ENCODE data around the gene GATM. TPM values are rescaled to one million over a fixed set of nuclear protein-coding genes. Genes with fewer than 3 reads are reported as not detected.

The GATM gene
- total and polyA plus RNA-seq, 2 of the 4 experiments (the other 2 are of a cell fraction) = 0.10 to 0.18 TPM

GRCh38 chr15:45378913-45379262 lies 544 bp upstream of the GATM start:
- intact Hi-C loops (cut with micrococcal nuclease) (loop anchor here (5.0 kb wide), 1 partner anchor 172 kb away; no protein-coding TSS in a partner anchor), dilution Hi-C loops (cut with HindIII; ENCODE audit: low sequenced_read_pairs, unreplicated experiment) (no loop called here), in situ Hi-C loops (cut with MboI; ENCODE audit: low sequenced_read_pairs) (no loop called here)
- H3K27me3 ChIP-seq (ENCODE audit: control insufficient read depth, insufficient read depth, low read length) = peaks cover 47% of the 10 kb centered on the region
- no peaks in the 10 kb centered on the region for H3K9me3 ChIP-seq (ENCODE audit: control insufficient read depth, insufficient read depth, low read length)
- no peak overlapping the region for H3K14ac ChIP-seq (replicated peaks; ENCODE audit: low read depth, low read length)
- no peak overlapping the region for H2BK20ac ChIP-seq (ENCODE audit: low read depth, low read length)
- no peak overlapping the region for H3K4me3 ChIP-seq (ENCODE audit: insufficient read depth, low read depth, low read length)
- H4K8ac ChIP-seq (ENCODE audit: low read depth in 2 of 2, low read length in 2 of 2) = no peak overlapping the region
- ATAC-seq (ENCODE audit: low read depth) (no peak), DNase-seq (no peak)
- no peak overlapping the region for H3K4ac ChIP-seq (ENCODE audit: low read depth, low read length)
- H3K23ac ChIP-seq (ENCODE audit: low read depth, low read length) = no peak overlapping the region
- no peak overlapping the region for H4K5ac ChIP-seq (ENCODE audit: low read depth, low read length)
- no peak overlapping the region for H2BK5ac ChIP-seq (ENCODE audit: low read depth, low read length, poor library complexity, severe bottlenecking)
- POLR2A ChIA-PET (ENCODE audit: unreplicated experiment) = no interaction called here
- WGBS, 2 experiments (ENCODE audit: extremely low coverage in 2 of 2, insufficient read length in 1 of 2) = no CpG with 5 or more reads among the region's 11 CpGs
- H4K91ac ChIP-seq (ENCODE audit: insufficient read depth, low read depth, low read length) = no peak overlapping the region
- no peak overlapping the region for H2AK5ac ChIP-seq (ENCODE audit: low read depth, low read length)
- no peaks in the 10 kb centered on the region for H3K36me3 ChIP-seq (ENCODE audit: control insufficient read depth, insufficient read depth, low read length)
- H3K4me1 ChIP-seq (ENCODE audit: control insufficient read depth, insufficient read depth, low read length) = 0 out of 2 replicates have a peak, but pooled peaks cover 2% of the 10 kb centered on the region
- CTCF ChIA-PET = no interaction called here
- H2AK9ac ChIP-seq (replicated peaks; ENCODE audit: low read depth, low read length, poor library complexity) = no peak overlapping the region
- H3K9me1 ChIP-seq (ENCODE audit: insufficient read depth, low read length) = no peaks in the 10 kb centered on the region
- no peaks in the 10 kb centered on the region for H4K20me1 ChIP-seq (ENCODE audit: insufficient read depth, low read length)
- TF ChIP-seq CHD1 (IDR thresholded peaks at IDR 0.05; ENCODE audit: low read depth, low read length) (no peak), CEBPB (IDR thresholded peaks at IDR 0.05; ENCODE audit: low read depth, low read length) (no peak), RAD21 (IDR thresholded peaks at IDR 0.05; ENCODE audit: low read length) (no peak), POLR2A (IDR thresholded peaks at IDR 0.05; ENCODE audit: low read depth, low read length) (no peak), BHLHE40 (IDR thresholded peaks at IDR 0.05; ENCODE audit: low read depth, low read length) (no peak)
- H3K56ac ChIP-seq (ENCODE audit: extremely low read depth, insufficient read depth, low read length) = no peak overlapping the region
- H3K79me1 ChIP-seq (ENCODE audit: low read depth in 1 of 2, low read length in 2 of 2) = no peaks in the 10 kb centered on the region
- no peak overlapping the region for H2BK120ac ChIP-seq (ENCODE audit: low read depth, low read length)
- no peak overlapping the region for H3K18ac ChIP-seq (ENCODE audit: low read depth, low read length)
- no peak overlapping the region for H2AFZ ChIP-seq (replicated peaks; ENCODE audit: low read length, poor library complexity)
- H2BK15ac ChIP-seq (ENCODE audit: low read depth, low read length) = no peak overlapping the region
- no peak overlapping the region for H3K27ac ChIP-seq (ENCODE audit: insufficient read depth, low read length)
- BruUV-seq (replicated peaks) = no TSS peak
- peak overlapping the region; percentile 29 for H3K4me2 ChIP-seq (ENCODE audit: low read depth, low read length)
- H3K9ac ChIP-seq (ENCODE audit: low read depth, low read length) = no peak overlapping the region
